Skeletal muscle satellite cell (primary cell): ENCODE measurements around the gene SDK2.
"Not testable (repeated sequence)": the region's sequence is repeated elsewhere in the genome, so short reads cannot be mapped to it uniquely, and the experiment has no call there.

Source experiments
- H3K27me3 ChIP-seq: 2 replicates; pipeline ENCODE4 v1.7.0; 2013; ENCODE audit warnings: low read length; ENCODE audit not compliant: control insufficient read depth, insufficient read depth
- H3K36me3 ChIP-seq: 2 replicates; pipeline ENCODE4 v1.7.0; 2013; ENCODE audit warnings: mild to moderate bottlenecking, control low read depth, low read length; ENCODE audit not compliant: insufficient read depth
- H3K4me1 ChIP-seq: 2 replicates; pipeline ENCODE4 v1.7.0; 2013; ENCODE audit warnings: low read length; ENCODE audit not compliant: control insufficient read depth, insufficient read depth
- H3K4me2 ChIP-seq: 2 replicates; pipeline ENCODE4 v1.7.0; 2013; ENCODE audit warnings: mild to moderate bottlenecking, low read length
- H3K4me3 ChIP-seq: 2 replicates; pipeline ENCODE4 v1.7.0; 2013; ENCODE audit warnings: low read length
- H3K9ac ChIP-seq: 2 replicates; pipeline ENCODE4 v1.7.0; 2013; ENCODE audit warnings: mild to moderate bottlenecking, low read depth, low read length, moderate library complexity
- H3K9me3 ChIP-seq: replicated peaks from 2 replicates; pipeline ENCODE4 v1.7.0; 2013; ENCODE audit warnings: mild to moderate bottlenecking, control low read depth, low read length

Gene SDK2

DNA sequence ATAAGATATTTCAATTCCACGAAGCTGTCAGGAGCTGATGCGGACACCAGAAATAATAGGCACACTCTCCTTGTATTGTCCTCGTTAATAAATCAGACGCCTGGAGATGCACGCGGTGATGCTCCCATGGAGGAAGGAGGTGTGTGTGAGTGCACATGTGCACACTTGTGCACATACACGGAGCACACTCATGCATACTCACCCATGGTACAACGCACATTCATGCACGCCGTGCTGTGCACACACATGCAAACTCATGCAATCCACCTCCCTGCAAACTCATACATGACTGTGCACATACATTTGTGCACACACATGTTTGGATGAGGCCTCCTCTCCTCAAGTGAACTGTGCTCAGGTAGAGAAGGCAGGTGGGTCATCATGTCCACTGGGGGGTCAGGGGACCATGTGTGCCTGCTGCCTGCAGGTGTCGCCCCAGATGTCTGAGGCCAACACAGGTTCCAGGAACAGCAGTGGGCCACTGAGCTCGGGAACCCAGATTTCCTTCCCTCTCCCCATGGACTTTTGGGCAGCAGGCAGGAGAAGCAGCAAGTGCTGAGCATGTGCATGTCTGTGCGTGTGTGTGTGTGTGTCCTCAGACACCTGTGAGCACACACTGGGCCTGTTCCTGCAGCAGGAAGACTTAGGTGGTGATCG lies 165.3 kb downstream of the SDK2 start:
- no peak overlapping the region for H3K9ac ChIP-seq
- H3K9me3 ChIP-seq, result no peaks in the 10 kb centered on the region
- no peaks in the 10 kb centered on the region for H3K4me1 ChIP-seq
- H3K27me3 ChIP-seq, result no peaks in the 10 kb centered on the region
- no peak overlapping the region for H3K4me3 ChIP-seq
- no peaks in the 10 kb centered on the region for H3K36me3 ChIP-seq
- no peak overlapping the region for H3K4me2 ChIP-seq

DNA sequence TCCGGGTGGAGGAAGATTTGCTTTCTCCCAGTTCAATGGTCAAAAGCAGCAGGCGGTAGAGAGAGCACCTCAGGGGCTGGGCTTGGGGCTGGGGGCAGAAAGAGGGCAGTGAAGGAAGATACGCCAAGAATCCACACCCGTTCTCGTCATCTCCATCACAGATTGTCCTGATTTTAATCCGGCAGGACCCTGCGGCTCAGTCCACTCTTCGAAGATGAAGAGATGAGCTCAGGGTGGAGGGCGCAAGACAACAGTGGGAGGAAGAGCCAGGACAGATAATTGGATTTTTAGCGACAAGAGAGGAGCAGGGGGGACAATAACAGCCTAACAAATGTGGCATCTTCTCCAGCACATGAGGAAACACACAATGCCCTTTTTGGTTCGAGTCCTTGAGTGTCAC lies 165.9 kb downstream of the SDK2 start:
- Histone ChIP-seq H3K4me3 (no peak overlapping the region), H3K4me1 (no peaks in the 10 kb centered on the region), H3K9ac (no peak overlapping the region), H3K27me3 (no peaks in the 10 kb centered on the region), H3K4me2 (no peak overlapping the region), H3K36me3 (no peaks in the 10 kb centered on the region), H3K9me3 (no peaks in the 10 kb centered on the region)

DNA sequence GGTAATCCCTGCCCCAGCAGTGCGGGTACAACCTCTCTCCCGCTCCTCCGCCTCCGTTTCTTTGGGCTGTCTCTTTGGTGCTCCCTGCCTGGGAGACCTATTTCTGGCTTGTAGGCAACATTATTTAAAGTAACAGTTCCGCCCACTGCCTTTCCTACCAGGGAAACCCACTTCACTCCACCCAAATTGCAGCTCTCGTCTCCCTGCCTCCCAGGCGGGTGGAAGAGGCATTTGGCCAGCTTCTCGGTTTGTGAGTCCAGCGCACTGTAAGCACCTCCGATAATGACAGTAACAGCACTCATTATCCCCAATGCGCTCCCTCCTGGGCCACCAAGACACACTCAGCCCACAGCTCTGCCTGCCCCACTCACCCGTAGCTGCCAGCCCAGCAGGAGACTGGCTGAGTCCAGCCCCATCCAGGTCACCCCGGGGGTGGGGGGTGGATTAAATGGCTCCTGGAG lies 167.3 kb downstream of the SDK2 start:
- H3K4me3 ChIP-seq, result no peak overlapping the region
- H3K9me3 ChIP-seq, result no peaks in the 10 kb centered on the region
- H3K4me2 ChIP-seq, result no peak overlapping the region
- H3K4me1 ChIP-seq, result no peaks in the 10 kb centered on the region
- H3K27me3 ChIP-seq, result no peaks in the 10 kb centered on the region
- H3K9ac ChIP-seq, result no peak overlapping the region
- no peaks in the 10 kb centered on the region for H3K36me3 ChIP-seq

DNA sequence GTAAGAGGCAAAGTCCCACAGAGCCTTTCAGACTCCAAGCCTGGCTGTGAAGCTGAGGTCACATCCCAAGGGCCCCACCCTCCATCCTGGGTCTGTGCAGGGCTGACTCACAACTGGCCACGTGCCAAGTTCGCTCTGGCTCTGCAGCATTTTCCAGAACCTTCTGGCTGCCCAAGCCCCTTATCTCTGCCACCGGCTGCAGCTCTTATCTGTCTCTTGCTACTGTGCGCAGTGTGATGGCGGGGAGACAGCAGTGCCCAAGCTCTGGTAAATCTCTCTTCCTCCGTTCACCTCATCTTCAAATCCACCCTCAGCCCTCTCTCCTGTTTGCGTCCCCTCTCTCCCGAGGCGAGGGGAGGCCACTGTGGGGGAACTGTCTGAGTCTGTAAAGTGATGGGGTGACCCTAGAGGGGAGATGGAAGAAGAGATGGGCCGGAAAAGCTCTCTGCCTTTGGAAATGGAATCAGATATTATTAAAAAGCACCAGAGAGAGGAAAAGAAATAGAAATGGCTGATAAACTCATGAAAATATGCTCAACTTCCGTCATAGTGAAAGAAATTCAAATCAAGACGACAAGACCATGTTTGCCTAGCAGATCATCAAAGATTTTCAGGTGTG lies 169.8 kb downstream of the SDK2 start:
- H3K4me1 ChIP-seq, result no peaks in the 10 kb centered on the region
- no peak overlapping the region for H3K9ac ChIP-seq
- H3K4me2 ChIP-seq, result no peak overlapping the region
- H3K9me3 ChIP-seq, result no peaks in the 10 kb centered on the region
- H3K27me3 ChIP-seq, result no peaks in the 10 kb centered on the region
- no peaks in the 10 kb centered on the region for H3K36me3 ChIP-seq
- H3K4me3 ChIP-seq, result no peak overlapping the region

DNA sequence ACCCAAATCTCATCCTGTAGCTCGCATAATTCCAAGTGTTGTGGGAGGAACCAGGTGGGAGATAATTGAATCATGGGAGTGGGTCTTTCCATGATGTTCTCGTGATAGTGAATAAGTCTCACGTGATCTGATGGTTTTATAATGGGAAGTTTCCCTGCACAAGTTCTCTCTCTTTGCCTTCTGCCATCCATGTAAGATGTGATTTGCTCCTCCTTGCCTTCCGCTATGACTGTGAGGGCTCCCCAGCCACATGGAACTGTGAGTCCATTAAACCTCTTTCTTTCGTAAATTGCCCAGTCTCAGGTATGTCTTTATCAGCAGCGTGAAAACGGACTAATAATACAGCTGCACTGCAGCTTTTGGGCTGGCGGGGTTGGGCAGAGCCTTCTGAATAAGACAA lies 171.5 kb downstream of the SDK2 start:
- H3K36me3 ChIP-seq, H3K27me3 ChIP-seq: not testable (repeated sequence)

DNA sequence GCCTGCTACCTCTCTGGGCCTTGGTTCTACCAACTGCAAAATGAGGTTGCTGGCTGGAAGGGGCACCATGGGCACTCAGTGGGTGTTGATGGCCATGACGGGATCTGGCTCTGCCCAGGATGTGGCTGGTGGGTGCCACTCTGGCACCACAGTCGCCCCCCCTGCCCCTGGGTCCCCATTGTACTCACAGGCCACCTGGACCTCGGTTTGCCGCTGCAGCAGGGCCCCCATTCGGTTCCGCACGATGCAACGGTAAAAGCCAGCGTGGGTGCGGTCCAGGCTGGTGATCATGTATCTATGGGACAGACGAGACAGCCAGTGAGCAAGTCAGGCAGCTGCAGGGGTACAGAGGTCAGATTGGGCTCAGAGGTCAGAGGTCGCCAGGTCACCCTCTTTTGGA lies 172.3 kb downstream of the SDK2 start:
- no peaks in the 10 kb centered on the region for H3K27me3 ChIP-seq
- no peak overlapping the region for H3K9ac ChIP-seq
- H3K36me3 ChIP-seq, result no peaks in the 10 kb centered on the region

More for the DNA sequence above, 171.5 kb downstream of the SDK2 start:
- not testable (repeated sequence) for H3K9ac ChIP-seq, H3K4me1 ChIP-seq, H3K4me2 ChIP-seq, H3K9me3 ChIP-seq, H3K4me3 ChIP-seq

DNA sequence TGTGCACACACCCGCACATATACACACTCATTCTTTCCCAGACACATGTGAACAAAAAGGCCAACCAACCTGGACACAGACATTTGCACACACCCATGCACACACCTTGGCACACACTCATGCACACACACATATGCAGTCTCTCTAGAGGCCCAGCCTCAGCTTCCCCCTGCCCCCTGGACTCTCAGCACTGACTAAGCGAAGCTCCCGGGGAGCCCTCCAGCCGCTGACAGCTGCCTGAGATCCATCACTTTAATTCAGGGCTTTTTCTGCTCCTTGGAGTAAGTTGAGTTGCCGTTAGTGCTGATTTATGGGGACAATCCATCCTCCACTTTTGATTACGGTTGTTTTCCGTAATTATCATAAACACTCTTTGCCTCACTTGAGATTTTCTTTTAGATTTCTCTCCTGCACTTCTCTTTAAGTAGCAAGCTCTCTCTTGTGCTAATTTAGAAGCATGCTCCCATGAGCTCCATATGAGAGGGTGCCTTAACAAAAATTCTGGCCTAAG lies 173.9 kb downstream of the SDK2 start:
- Histone ChIP-seq H3K36me3 (no peaks in the 10 kb centered on the region), H3K4me3 (no peak overlapping the region), H3K4me2 (no peak overlapping the region), H3K4me1 (no peaks in the 10 kb centered on the region), H3K9ac (no peak overlapping the region), H3K9me3 (no peaks in the 10 kb centered on the region), H3K27me3 (no peaks in the 10 kb centered on the region)

More for the DNA sequence above, 172.3 kb downstream of the SDK2 start:
- Histone ChIP-seq H3K4me2 (no peak overlapping the region), H3K9me3 (no peaks in the 10 kb centered on the region), H3K4me1 (no peaks in the 10 kb centered on the region), H3K4me3 (no peak overlapping the region)

DNA sequence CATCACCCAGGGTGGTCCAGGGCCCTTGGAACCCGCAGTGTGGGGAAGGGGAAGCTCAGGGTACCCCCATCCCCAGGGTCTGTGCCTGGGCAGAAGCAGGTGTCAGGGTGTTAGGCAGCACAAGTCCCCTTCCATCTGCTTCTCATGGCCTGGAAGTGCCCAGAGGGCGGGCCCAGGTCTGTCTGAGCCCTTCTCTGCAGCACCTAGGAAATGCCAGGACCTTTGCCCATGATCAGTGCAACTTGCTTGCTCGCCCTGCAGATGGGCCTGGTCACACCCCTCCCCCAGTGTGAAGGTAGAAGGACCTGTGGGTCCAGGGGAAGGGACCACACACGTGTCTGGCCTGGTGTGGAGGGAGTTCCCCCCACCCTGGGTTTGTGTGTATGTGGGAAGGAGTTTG lies 174.9 kb downstream of the SDK2 start:
- H3K27me3 ChIP-seq, result no peaks in the 10 kb centered on the region
- no peak overlapping the region for H3K9ac ChIP-seq
- H3K36me3 ChIP-seq, result no peaks in the 10 kb centered on the region
- H3K9me3 ChIP-seq, result no peaks in the 10 kb centered on the region
- H3K4me3 ChIP-seq, result no peak overlapping the region
- H3K4me2 ChIP-seq, result no peak overlapping the region
- H3K4me1 ChIP-seq, result no peaks in the 10 kb centered on the region

DNA sequence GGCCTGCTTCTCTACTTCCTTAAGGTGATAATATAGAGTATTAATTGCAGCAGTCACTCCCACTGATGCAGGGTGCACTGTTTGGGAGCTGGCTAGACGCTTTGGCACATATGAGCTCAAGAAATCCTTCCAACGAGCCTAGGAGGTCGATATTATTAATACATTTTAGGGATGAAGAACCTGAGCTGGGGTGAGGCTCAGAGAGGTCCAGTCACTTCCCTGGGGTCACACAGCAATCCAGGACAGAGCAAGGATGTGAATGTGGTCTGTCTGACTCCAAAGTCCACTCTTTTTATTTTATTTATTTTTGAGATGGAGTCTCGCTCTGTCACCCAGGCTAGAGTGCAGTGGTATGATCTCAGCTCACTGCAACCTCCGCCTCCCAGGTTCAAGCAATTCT lies 176.0 kb downstream of the SDK2 start:
- H3K27me3 ChIP-seq, result no peaks in the 10 kb centered on the region
- no peaks in the 10 kb centered on the region for H3K9me3 ChIP-seq
- H3K4me2 ChIP-seq, result no peak overlapping the region
- no peaks in the 10 kb centered on the region for H3K4me1 ChIP-seq
- no peaks in the 10 kb centered on the region for H3K36me3 ChIP-seq
- no peak overlapping the region for H3K9ac ChIP-seq
- no peak overlapping the region for H3K4me3 ChIP-seq

DNA sequence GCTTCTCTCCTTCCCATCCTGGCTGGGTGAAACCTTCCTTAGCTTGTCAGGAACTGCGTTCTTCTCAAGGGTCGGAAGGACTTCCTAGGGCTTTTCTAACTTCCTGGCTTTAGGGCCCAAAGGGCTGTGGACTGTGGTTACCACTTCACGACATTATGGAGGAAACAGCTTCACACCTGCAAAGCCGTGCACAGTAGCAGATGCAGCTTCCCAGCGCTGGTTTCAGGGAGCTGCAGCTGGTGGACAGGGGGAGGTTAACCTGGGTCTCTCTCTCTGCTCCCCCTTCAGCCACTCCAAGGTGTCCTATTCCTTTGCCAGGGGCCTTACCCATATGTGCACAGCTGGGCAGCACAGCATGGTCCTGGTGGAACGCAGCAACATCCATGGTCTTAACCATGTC lies 176.6 kb downstream of the SDK2 start:
- Histone ChIP-seq H3K9ac (no peak overlapping the region), H3K4me3 (no peak overlapping the region), H3K4me2 (no peak overlapping the region), H3K36me3 (no peaks in the 10 kb centered on the region), H3K27me3 (no peaks in the 10 kb centered on the region), H3K4me1 (no peaks in the 10 kb centered on the region), H3K9me3 (no peaks in the 10 kb centered on the region)

DNA sequence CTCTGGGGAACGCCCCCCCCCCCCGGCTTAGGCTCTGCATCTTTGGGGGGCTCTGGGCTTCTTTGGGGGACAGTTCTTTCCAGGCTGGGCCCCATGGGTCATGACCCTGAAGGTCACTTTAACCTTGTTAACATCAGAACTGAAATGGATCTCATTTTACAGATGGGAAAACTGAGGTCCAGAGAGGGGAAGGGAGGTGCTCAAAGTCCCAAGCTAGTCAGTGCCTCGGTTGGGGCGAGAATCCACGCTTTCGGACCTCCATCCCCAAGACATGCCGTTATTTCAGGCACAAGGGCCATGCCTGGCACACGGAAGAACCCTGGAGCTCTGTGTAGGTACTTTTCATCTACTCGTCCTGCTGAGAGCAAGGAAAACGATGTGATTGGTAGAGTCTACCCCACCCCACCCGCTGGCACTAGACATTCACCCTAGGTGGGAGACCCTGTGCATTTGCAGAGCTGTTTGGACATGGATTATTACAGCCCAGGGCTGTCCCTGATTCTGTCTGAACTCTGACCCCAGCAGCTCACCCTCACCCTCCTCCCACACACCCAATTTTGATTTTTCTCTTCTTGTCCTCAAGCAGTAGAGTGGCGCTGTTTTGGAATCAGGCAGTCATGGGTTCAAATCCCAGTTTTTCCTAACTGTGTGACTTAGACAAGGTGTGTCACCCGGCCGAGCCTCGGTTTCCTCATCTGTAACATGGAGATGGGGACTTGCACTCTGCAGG lies 177.4 kb downstream of the SDK2 start:
- Histone ChIP-seq H3K4me1 (no peaks in the 10 kb centered on the region), H3K36me3 (no peaks in the 10 kb centered on the region), H3K4me3 (no peak overlapping the region), H3K9me3 (no peaks in the 10 kb centered on the region), H3K4me2 (no peak overlapping the region), H3K27me3 (no peaks in the 10 kb centered on the region), H3K9ac (no peak overlapping the region)

DNA sequence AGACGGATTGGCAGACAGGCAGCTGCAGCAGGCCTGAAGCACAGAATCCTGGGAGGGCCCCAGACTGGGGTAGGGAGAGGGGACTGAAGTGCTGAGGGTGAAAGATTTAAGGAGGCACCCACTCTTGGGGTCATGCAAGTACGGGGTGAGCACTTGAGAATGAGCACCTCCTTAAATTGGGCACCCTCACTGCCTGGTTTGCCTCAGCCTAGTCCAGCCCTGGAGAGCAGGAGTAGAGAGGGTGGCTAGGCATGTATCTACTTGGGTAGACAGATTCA lies 178.4 kb downstream of the SDK2 start:
- Histone ChIP-seq H3K9me3 (no peaks in the 10 kb centered on the region), H3K4me2 (no peak overlapping the region), H3K9ac (no peak overlapping the region), H3K27me3 (no peaks in the 10 kb centered on the region), H3K4me3 (no peak overlapping the region), H3K4me1 (no peaks in the 10 kb centered on the region), H3K36me3 (no peaks in the 10 kb centered on the region)
